Measurements from ENCODE around the gene GSE1.

Gene GSE1

GRCh38 chr16:85710732-85711131 is 97.6 kb downstream of the GSE1 start:
- no peak for DNase-seq

GRCh38 chr16:85711982-85712587 is 99.0 kb downstream of the GSE1 start:
- no peak for DNase-seq

GRCh38 chr16:85712801-85713200 is 99.7 kb downstream of the GSE1 start:
- DNase-seq, result no peak

GRCh38 chr16:85715169-85716021 is 102.3 kb downstream of the GSE1 start:
- DNase-seq, result no peak

GRCh38 chr16:85716022-85716679 is 103.0 kb downstream of the GSE1 start:
- no peak for DNase-seq

- DNase-seq, result no peak
These were observed 103.5 kb downstream of the GSE1 start for GRCh38 chr16:85716680-85717038.

- peak; percentile 82 for DNase-seq
These were observed 104.5 kb downstream of the GSE1 start for GRCh38 chr16:85717393-85718152.

- no peak for DNase-seq
These were observed 105.0 kb downstream of the GSE1 start for GRCh38 chr16:85718153-85718477.

GRCh38 chr16:85718682-85719081 is 105.6 kb downstream of the GSE1 start:
- no peak for DNase-seq

GRCh38 chr16:85719605-85720301 is 106.6 kb downstream of the GSE1 start:
- DNase-seq, result no peak

GRCh38 chr16:85720302-85720637 is 107.1 kb downstream of the GSE1 start:
- no peak for DNase-seq

- no peak for DNase-seq
These were observed 109.2 kb downstream of the GSE1 start for GRCh38 chr16:85722128-85722893.

- DNase-seq, result no peak
These were observed 111.2 kb downstream of the GSE1 start for GRCh38 chr16:85724126-85724879.

GRCh38 chr16:85724936-85725335 is 111.8 kb downstream of the GSE1 start:
- DNase-seq, result no peak
